Right hindlimb (tissue), 1 donor: ENCODE measurements around the gene PIGM.

Source experiments
- DNase-seq: peaks from one replicate; pipeline ENCODE4 v3.0.0-alpha.2; 2018

Gene PIGM

DNA sequence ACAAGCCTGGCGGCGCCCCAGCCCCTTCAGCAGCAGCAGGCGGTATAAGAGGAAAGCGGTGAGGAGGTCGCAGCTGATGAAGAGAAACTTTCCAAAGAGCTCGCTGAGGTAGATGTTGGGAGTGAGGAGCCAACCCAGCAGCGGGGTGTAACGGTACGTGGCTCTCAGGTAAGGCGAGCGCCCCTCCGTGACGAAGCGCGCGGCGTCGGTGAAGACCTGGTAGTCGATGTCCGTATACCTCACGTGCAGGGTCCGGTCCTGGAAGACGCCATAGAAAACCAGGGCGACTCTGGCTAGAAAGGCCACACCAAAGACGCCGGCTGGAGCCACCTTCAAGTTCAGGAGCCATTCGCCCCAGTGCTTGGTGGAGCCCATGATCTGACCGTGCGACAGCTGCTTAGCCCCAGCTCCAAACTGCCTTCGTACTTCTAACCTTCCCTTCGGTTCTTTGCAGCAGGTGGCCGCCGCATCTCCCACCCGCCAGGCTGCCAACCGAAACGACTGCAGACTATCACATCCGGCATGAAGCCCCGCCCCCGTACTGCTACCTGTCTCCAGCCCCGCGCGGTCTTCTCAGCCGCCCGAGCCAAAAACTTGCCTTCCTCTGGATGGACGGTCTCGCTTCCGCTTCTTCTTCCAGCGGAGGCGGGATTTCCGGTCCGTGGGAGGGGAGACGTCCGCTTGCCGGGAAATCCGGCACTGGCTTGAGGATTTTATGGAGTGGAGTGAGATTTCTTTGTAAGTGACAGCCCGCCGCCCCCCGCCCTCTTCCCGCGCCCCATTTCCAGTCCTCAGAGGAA lies at the start of gene PIGM:
PIGM (minus strand) TSS at position 626 of the 800 bp plus-strand sequence; CDS start at position 375, 251 bp downstream.
- DNase-seq, result peak; percentile 95

DNA sequence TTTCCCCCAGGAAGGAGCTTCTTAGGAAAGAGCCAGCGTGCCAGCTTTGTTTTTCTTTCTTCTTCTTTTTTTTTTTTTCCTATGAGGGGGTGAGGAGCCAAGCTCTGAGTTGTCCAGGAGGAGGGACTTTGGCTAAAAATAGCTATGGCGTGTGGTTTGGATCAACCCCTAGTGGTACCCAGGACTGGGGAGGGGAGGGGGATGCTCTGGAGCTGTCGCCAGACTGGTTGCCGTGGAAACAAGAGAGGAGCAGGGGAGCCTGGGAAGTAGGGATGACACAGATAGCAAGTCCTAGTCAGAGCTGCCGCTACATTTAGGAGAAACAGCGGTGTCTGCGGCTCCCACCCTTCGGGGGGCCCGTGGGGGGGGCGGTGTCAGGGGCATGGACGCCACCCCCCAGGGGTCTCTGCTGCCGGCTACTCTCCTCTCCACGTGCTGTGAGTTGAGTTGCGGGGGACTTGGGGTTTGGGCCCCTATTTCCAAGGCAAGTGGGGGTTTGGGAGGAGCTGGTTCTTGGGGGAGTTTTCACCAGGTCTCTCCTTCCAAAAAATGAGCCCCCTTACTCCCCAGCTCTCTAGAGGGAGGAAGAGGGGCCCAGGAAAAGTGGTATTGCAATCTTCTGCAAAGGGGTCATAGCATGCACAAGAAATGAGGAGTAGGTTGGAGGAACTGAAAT lies 49.6 kb upstream of the PIGM start, which contains the start of gene KCNJ9:
KCNJ9 (plus strand) TSS at position 278 of the 676 bp plus-strand sequence. CDS start 2,493 bp downstream, outside the sequence.
- no peak for DNase-seq

DNA sequence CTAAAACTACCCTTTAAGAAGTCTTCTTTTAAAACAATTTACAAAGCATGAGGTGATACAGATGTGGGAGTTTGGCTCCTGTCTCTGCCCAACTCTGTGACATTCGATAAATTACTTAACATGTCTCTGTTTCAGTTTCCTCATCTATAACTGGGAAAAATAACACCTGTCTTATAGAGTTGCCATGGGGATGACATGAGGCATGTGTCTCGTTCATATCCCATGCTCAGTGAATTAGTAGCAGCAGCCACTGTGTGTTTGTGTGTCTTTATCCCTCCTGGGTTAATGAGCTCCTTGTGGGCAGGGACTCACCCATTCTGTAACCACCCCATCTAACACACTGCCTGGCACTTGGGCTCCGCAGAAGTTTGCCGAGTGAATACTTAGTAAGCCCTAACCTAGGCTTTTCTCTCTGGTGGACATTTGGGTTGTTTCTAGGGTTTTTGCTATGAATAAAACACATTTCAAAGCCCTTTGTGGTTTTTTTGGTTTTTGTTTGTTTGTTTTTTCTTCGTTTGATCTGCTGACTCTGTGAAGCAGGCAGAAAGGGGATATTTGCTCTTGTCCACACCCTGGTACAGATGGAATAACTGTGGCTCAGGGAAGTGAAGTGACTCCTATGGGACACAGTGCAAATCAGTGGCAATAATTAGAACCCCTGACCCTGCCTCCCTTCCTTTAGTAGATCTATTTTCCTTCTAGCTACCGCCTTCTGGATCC lies 48.8 kb upstream of the PIGM start:
- DNase-seq, result no peak

DNA sequence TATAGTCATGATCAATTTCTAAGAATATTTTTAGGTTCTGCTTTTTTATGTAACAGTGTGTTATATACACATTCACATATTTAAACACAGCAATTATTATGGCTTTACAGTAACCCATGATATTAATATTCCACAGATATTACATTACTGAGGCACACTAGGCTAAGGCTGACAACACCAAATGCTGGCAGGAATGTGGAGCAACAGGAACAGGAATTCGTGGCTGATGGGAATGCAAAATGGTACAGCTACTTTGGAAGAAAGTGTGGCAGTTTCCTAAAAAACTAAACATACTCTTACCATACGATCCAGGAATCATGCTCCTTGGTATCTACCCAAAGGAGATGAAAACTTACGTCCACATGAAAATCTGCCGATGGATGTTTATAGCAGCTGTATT lies 47.7 kb upstream of the PIGM start:
- DNase-seq, result no peak

DNA sequence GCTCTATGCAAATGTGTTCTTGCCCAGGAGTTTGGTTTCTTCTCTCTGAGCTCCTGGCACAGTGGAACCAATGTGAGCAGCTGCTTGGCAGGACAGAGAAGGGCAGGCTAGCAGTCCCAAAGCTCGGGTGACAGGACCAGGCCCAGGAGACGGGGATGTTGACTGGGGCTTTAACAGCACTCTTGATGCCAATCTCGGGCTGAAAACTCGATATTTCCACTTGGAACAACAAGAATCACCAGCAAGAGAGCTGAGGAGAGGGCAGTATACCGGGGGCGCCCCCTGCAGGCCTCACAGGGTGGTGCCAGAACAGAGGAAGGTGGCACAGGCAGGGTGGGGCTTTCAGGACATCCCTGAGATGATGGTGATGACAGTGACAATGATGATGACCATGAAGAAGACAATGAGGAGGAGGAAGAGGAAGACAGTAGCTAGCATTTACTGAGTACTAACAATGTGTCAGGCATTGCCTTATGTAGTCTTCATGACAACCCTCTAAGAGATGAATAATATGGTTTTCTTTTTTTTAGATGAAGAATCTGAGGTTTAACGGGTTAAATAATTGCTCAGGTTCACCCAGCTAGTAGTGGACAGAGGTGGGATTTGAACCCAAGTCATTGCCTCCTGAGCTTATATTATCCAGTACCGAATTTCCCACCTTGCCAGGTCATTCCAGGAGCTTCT lies 46.9 kb upstream of the PIGM start:
- DNase-seq, result no peak

DNA sequence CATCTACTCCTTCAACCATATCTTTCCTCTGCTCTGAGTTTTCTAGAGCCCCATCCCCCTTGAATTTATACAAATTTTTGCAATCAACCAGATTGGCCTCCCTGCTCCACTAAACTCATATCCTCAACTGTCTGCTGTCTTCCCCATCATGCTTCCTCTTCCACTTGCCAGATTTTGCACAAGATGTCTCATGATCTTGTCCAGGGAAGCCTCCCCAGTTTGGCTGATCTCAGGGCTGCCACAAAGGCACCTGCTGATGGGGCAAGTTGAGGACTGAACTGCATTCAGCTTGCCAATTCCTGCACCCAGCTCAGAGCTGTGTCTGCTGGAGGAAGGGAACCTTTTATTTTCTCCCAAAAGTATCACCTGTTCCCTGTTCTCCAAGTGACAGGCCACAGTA lies 45.7 kb upstream of the PIGM start:
- DNase-seq, result no peak

DNA sequence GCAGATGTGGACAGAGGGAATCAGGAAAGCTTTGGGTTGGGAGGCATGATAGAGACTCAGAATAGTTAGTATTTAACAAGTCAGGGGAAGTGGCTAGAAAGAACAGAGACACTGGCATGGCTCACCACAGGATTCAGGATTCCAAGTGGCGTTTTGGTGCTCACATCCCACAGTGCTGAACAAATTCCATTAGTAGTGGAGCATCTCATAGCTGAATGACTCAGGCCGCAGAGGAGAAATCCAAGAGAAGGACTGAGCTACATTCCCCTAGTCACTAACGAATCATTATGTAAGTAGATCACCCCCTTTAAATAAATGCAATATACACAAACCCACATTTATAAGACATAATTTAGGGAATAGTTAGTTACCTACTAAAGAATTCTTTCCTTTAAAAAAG lies 44.5 kb upstream of the PIGM start:
- DNase-seq, result no peak

DNA sequence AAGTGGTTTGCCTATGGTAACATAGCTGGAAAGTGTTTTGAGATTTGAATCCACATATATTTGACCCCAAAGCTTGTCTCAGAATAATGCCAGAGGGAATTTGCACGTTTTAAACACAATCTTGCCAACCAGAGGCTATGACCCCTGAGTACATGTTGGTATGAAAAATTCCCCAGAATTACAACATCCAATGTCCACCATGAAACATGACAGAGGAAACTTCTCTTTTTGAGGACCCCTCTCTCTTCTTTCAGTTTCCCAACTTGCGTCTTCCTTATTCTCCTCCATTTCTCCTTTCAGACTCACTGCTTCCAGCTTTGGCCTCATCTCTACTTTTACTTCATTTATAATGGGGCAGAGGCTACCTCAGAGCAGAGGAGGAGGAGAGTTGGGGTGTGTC lies 44.0 kb upstream of the PIGM start:
- no peak for DNase-seq

DNA sequence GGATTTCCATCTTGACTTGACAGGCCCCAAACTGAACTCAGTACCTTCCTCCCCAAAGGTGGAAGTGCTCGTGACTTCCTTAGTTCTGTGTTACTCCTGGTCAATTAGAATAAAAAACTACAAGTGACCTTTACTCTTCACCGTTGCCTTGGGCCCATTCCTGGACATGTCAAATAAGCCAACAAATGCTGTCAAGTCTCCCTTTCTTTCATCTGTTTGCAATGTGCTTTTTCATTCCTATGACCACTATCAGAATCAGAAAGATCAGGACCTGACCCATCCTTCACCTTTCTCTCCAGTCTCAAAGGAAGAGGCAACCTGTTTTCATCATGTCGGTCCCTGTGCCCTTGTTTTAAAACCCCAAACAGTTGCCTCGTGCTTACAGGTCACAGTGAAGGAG lies 43.1 kb upstream of the PIGM start:
- DNase-seq, result no peak

DNA sequence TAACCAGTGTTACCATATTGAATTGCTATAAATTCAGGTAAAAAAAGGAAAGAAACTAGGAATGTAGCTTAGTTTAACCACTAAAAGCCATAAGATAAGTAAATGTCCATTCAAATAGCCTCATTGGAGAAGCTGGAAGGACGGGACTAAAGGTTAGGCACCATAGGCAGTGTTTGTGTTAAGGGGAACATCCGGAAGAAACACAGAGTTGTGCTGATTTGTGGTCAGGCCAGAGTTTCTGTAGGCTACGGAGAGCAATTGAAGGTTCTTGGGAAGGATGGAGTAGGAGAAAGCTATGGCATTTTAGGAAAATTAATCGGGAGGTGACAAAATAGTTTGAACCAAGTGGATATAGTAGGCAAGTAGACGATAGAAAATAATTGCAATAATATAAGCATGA lies 39.5 kb upstream of the PIGM start:
- no peak for DNase-seq

DNA sequence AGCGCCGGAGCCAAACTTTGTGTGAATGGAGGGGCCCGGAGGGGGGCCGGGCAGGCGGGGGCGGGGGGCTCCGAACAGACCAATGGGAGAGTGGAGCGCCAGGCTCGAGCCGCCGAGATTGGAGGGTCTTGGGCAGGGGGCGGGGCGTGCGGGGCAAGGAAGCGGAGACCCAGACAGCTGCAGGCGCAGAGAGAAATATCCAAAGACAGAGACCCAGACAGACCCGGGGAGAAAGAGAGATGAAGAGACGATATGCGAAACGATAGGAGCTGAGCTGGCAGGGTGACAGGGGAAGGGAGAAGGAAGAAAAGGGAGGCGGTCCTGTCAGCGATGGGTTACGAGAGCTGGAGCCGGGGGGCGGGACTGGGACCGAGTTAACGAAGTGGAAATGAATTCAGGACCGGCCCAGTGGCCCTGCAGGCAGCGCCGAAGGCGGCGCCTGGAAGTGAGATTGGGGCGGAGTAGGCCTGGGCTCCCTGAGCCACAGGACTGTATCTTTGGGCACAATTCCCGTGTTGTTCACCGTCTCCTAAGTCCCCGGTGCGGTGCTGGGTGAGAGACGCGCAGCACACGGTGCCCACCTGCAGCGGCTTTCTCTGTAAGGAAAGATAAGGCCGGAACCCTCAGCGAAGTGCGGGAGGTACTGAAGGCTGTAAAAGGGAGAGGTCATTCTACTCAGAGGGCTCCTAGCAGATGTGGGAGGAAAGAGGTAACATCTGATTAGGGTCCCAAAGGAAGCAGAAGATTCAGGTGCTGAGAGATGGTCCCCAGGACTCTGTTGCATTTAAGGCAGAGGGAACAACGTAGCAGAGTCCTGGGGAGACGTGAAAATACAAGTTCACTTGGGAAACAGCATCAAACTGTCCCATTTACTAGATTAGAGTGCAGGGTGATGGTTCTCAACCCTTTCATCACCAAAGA lies 38.7 kb upstream of the PIGM start:
- DNase-seq, result peak; percentile 90

DNA sequence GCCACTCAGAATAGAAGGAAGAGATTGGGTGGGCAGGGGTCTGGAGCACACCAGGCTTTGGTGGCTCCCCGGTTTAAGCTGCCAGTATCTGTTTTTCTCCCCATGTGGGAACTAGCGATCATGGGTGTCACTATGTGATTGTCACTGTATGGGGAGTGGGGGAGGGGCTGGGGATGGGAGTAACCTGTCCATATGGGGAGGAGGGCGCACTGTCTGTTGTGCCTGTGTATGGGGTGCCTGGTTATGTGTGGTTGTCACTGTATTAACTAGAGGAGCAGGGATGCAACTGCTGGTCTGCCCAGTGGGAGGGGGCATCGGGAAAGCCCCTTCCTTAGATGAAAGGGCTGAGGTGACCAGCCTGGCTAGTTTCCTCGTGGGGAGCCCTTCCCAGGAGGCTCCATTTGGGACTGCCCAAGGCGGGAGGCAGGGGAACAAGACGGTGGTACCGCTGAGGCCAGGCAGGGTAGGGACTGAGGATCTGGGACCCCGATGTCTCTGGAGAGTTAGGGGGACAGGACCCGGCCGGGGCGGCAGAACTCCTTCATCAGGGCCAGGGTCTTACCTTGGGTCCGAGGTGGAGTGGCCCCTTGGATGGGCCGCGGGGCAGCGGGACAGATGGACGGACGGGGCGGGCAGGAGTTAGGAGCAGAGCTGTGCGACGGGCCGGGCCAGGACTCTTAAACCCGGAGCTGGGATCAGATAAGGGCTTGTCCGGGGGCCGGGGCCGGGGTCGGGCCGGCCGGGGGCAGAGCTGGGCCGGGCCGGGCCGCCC lies 37.9 kb upstream of the PIGM start, which contains the start of gene KCNJ10:
KCNJ10 (minus strand) TSS at position 701 of the 772 bp plus-strand sequence. CDS start 27,628 bp downstream, outside the sequence.
- DNase-seq, result no peak

DNA sequence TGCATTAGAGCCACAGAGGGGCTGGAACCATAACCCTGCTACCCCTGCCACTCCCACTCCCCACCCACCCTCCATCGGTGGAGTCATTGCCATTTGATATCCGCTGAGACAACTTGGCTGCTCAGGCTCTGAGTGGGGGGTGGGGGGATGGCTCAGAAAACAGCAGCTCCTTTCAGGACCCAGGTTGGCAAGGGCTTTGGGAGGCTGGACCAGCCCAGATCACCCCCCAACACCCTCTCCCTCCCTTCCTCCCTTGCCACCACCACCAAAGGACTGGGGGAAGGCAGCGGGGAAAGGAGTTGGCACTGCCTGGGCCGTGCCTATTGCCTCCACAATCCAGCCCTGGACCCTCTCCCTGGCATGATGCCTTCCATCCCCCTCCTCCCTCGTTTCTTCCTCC lies 36.4 kb upstream of the PIGM start:
- DNase-seq, result no peak

DNA sequence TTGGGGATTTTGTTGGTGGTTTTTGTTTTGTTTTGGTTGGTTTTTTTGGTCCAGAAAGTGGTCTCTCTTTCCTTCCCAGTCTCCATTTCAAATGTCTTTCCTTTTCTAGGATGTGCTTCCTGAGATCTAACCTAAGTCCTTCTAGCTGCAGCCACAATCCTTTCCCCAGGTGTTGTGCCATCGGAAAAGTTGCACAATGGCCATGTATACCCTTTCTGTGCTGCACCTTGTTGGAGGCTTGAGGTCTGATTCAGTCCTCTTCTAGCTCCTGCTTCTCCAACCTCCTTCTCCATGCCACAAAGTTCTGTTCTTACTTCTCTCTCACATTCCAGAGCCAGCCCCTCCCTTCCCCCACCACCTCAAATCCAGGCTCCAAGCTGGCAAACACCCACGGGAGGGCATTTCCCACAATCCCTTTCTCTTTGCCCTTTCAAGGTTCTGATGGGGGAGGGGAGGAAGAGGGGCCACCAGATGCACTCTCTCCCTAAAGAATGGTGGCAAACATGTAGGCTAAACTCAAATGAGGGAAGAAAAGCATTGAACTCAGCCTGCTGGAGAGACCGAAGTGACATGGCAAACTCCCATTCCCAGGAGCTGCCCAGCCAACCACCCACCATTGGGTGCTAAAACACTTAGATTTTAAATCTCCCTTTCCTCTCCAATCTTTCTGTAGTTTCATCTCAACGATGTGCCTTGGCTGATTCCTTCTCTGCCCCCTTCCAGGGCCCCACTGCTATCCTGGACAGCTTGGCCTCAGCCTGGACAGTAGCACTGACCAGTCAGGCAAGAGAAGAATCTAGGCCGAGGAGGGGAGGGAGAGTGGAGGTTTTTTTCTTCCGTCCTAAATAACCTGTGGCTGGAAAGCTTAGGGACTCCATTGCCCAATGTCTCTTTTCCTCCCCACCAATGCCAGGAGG lies 35.3 kb upstream of the PIGM start:
- no peak for DNase-seq

DNA sequence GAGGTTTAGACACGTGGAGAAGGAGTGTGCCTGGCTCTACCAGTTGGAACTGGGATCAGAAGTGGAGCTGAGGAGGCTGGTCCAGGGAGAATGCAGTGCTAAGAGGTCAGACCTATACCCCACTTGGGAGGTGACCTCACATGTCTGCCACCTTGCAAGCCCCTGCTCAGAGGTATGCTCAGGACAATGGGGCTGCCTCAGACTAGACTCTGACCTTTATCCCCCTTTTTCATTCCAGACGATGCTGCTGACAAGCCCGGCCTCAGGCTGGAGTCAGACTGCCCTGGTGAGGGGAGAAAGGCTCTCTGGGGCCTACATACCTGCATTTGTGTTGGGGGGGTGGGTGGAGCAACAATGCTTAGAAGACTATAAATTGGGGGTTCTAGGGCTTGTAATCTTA lies 33.0 kb upstream of the PIGM start:
- DNase-seq, result no peak

DNA sequence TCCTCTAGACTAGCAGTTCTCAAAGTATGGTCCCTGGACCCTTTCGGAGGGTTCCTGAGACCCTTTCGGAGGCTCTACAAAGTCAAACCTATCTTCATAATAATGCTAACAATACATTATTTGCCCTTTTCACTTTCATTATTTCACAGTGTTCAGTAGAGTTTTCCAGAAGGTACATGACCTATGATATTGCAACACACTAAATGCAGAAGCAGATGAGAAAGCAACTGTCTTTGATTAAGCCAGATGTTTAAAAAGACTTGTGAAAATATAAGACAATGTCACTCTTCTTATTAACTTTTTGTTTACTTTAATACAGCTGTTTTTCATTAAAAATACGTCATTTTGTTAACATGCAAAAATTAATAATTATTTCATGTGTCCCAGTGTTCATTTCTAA lies 32.4 kb upstream of the PIGM start:
- DNase-seq, result no peak

DNA sequence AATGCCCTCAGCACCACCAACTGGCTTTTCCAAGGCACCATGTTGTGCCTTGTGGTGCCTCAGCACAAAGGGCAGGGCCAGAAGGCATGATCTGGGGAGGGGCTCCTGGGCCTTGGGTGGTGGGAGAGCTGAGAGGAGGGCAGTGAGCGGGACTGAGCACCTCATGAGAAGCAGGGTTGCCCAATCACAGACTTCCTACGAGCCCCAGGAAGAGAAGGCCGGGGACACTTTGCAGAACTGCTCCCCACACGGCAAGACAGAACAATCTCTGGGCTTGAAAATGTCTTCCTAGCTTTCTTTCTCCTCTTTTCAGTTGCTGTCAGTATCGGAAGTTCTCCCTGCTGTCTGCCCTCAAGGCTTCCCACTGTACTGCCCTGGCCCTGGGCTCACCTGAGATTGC lies 31.4 kb upstream of the PIGM start:
- DNase-seq, result no peak

DNA sequence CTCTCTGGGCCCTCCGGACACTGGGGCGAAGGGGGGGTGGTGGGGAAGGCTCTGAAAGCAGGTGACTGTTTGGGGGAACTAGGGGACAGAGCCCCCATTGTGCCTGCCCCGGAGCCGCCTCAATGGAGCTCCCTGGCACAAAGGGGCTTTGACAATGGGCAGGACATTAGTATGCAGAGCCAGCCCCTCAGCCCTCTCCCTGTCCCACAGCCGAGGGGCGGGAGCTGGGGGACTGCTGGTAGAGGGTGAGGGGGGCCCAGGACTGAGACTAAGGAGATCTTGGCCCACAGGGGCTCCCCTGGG lies 30.4 kb upstream of the PIGM start:
- no peak for DNase-seq

DNA sequence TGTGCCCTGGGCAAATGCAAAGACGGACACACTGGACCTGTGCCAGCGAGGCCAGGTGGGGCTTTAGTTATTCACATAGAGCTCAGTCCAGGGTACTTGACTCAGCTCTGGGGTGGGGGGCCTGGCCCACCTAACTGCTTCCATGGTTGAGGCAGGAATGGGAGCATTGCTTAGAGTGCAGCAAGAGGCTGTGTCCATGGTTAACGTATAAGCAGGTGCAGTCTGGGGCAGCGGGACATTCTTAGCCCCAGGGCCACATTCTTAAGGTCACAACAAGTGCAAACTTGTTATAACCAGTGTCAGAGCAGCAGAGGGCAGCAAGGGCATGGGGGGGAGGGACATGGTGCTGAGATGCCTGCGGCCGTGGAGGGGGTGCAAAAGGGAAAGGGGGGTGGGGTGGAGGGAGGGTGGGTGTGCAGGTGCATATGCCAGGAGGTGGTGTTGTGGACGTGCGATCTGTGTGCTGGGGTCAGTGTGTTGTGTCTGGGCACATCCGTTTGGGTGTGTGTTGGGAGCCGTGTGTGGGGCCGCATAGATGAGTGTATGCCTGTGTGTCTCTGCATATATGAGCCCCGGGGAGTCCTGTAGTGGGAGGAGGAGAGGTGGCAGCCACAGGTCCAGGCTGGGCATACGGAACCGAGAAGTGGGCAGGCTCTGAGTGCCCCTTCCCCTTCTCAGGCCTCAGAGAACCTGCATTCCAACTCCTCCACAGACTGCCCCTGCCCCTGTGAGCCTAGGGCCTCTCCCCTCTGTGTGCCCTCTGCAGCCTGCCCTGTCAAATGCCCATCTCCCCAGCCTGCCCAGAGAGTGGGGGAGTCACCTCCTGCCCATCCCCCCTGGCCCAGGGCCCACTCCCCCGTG lies 29.8 kb upstream of the PIGM start:
- no peak for DNase-seq
